Transverse colon (tissue), 4 donors: Measurements from ENCODE around the gene PRCD.

ENCODE experiments used
- CTCF ChIP-seq, 5 experiments: fragments of 200-600 bp in 3 of 5; fragments of 450-650 bp in 2 of 5; sonication (generic) in 3 of 5; IDR thresholded peaks; 1 replicate in 2 of 5; 2 replicates in 3 of 5; pipeline ENCODE4 v1.5.1; 2016 to 2017; ENCODE audit warnings: antibody characterized with exemption in 5 of 5, inconsistent platforms in 3 of 5, mild to moderate bottlenecking in 2 of 5, moderate library complexity in 1 of 5
- POLR2A ChIP-seq: fragments of 450-650 bp; IDR thresholded peaks from one replicate; pipeline ENCODE4 v1.6.1; 2016; ENCODE audit warnings: antibody characterized with exemption, mild to moderate bottlenecking, moderate library complexity
- POLR2AphosphoS5 ChIP-seq, 3 donors: sonication (generic); formaldehyde crosslinking; IDR thresholded peaks; one replicate each; pipeline ENCODE4 v1.6.1; 2016; ENCODE audit warnings: antibody characterized with exemption in 3 of 3

GRCh38 chr17:76541739-76542454 lies 2.1 kb downstream of the PRCD start:
- no peak for TF ChIP-seq CTCF (IDR thresholded peaks at IDR 0.05)
- no peak for TF ChIP-seq POLR2AphosphoS5 (IDR thresholded peaks at IDR 0.05)
- no peak for TF ChIP-seq POLR2A
